ENCODE results near the gene DGKE.

- TF ChIP-seq EZH2 (IDR thresholded peaks at IDR 0.05; ENCODE audit: borderline replicate concordance), result no peak
- TF ChIP-seq CTCF (IDR thresholded peaks at IDR 0.05; ENCODE audit: poor library complexity), result no peak
Observed at GRCh38 chr17:56868716-56869115, 34.8 kb downstream of the DGKE start.
